Measurements from ENCODE around the gene CEP85. TPM values are rescaled to one million over a fixed set of nuclear protein-coding genes. Genes with fewer than 3 reads are reported as not detected.

Gene CEP85
- total RNA-seq, 5 donors from 2014 or later (not counting 1 experiment from before 2014, with no cell fraction given): 14.2 to 28.5 (median 20.7) TPM

- DNase-seq: peak in 3 of 35 experiments; percentile 7 to 39 (median 10)
- Histone ChIP-seq H3K27ac (ENCODE audit: low read length) (no peak within 1 kb of the TSS), H3K4me1 (ENCODE audit: control insufficient read depth in 1 of 2, extremely low read depth in 1 of 2, insufficient read depth in 2 of 2, low read length in 2 of 2) (peaks cover 0 to 7% of the 10 kb centered on the region in 2 experiments), H3K9me3 (no peaks in the 10 kb centered on the region), H3K27me3 (replicated peaks in 1 of 2; ENCODE audit: control insufficient read depth in 2 of 2, extremely low read depth in 1 of 2, insufficient read depth in 2 of 2, low read length in 1 of 2) (peaks cover 0 to 2% of the 10 kb centered on the region in 2 experiments), H3K4me3 (ENCODE audit: control insufficient read depth in 1 of 2, extremely low read depth in 1 of 2, low read length in 1 of 2) (no peak within 1 kb of the TSS), H3K36me3 (ENCODE audit: control insufficient read depth in 2 of 2, extremely low read depth in 1 of 2, insufficient read depth in 1 of 2, low read length in 1 of 2) (peaks cover 0 to 2% of the 10 kb centered on the region in 2 donors)
- ATAC-seq (replicated peaks in 1 of 4): peak in 2 of 4 experiments; percentile 46 to 53
- peaks cover 0 to 2% of the 10 kb centered on the region in 2 donors for H3K27me3 Mint-ChIP-seq
- H3K4me1 Mint-ChIP-seq: peaks cover 0 to 15% (median 10%) of the 10 kb centered on the region in 3 donors
- no peaks in the 10 kb centered on the region for H3K36me3 Mint-ChIP-seq
- no peak within 1 kb of the TSS for H3K27ac Mint-ChIP-seq
- CTCF ChIA-PET: interaction anchor here in 1 of 2 donors (0.6 kb wide), 1 partner anchor 130 kb away, joined by 4 read pairs; no protein-coding TSS in a partner anchor
- WGBS (ENCODE audit: insufficient coverage): 76% methylated on average over 11 of the region's 16 CpGs
- POLR2A ChIA-PET: no interaction called here
- H3K9me3 Mint-ChIP-seq: no peaks in the 10 kb centered on the region
- H3K4me3 Mint-ChIP-seq: no peak within 1 kb of the TSS
Measured at GRCh38 chr1:26190373-26190987, 43.5 kb upstream of the CEP85 start, which contains the start of gene CATSPER4. CATSPER4 (plus strand) TSS chr1:26190602; CDS start chr1:26190628, 26 bp downstream.

GRCh38 chr1:26191739-26192138 lies 42.3 kb upstream of the CEP85 start:
- 0% methylated on average over 3 of the region's 3 CpGs for WGBS (ENCODE audit: insufficient coverage)

GRCh38 chr1:26195805-26196204 lies 38.2 kb upstream of the CEP85 start:
- ChIA-PET POLR2A (no interaction called here), CTCF (interaction anchor here in 1 of 2 donors (0.7 to 0.9 kb wide), 2 partner anchors 39 to 112 kb away, joined by 4 to 8 read pairs; partner anchors contain the start of gene CEP85)
- ATAC-seq (replicated peaks in 1 of 4) (no peak), DNase-seq (no peak)
- Histone ChIP-seq H3K4me1 (ENCODE audit: control insufficient read depth in 1 of 2, extremely low read depth in 1 of 2, insufficient read depth in 2 of 2, low read length in 2 of 2) (peaks cover 0 to 13% of the 10 kb centered on the region in 2 experiments), H3K9me3 (no peaks in the 10 kb centered on the region), H3K36me3 (ENCODE audit: control insufficient read depth in 2 of 2, extremely low read depth in 1 of 2, insufficient read depth in 1 of 2, low read length in 1 of 2) (no peaks in the 10 kb centered on the region), H3K4me3 (ENCODE audit: control insufficient read depth in 1 of 2, extremely low read depth in 1 of 2, low read length in 1 of 2) (no peak overlapping the region), H3K27me3 (replicated peaks in 1 of 2; ENCODE audit: control insufficient read depth in 2 of 2, extremely low read depth in 1 of 2, insufficient read depth in 2 of 2, low read length in 1 of 2) (peaks cover 0 to 16% of the 10 kb centered on the region in 2 experiments), H3K27ac (ENCODE audit: low read length) (no peak overlapping the region)
- H3K27ac Mint-ChIP-seq: no peak overlapping the region
- H3K27me3 Mint-ChIP-seq: peaks cover 0 to 2% of the 10 kb centered on the region in 2 donors
- H3K4me1 Mint-ChIP-seq: peaks cover under 1 to 23% (median 21%) of the 10 kb centered on the region in 3 donors
- H3K4me3 Mint-ChIP-seq: no peak overlapping the region
- no peaks in the 10 kb centered on the region for H3K9me3 Mint-ChIP-seq
- H3K36me3 Mint-ChIP-seq: no peaks in the 10 kb centered on the region
- no CpG with 5 or more reads among the region's 3 CpGs for WGBS (ENCODE audit: insufficient coverage)

More at GRCh38 chr1:26191739-26192138, 42.3 kb upstream of the CEP85 start:
- Mint-ChIP-seq H3K36me3 (no peaks in the 10 kb centered on the region), H3K27ac (peak overlapping the region in 1 of 2 donors; percentile 6), H3K4me1 (peaks cover 0 to 15% (median 10%) of the 10 kb centered on the region in 3 donors), H3K27me3 (peaks cover 0 to 2% of the 10 kb centered on the region in 2 donors), H3K4me3 (no peak overlapping the region), H3K9me3 (no peaks in the 10 kb centered on the region)
- Histone ChIP-seq H3K27me3 (replicated peaks in 1 of 2; ENCODE audit: control insufficient read depth in 2 of 2, extremely low read depth in 1 of 2, insufficient read depth in 2 of 2, low read length in 1 of 2) (peaks cover 0 to 2% of the 10 kb centered on the region in 2 experiments), H3K36me3 (ENCODE audit: control insufficient read depth in 2 of 2, extremely low read depth in 1 of 2, insufficient read depth in 1 of 2, low read length in 1 of 2) (no peaks in the 10 kb centered on the region), H3K9me3 (no peaks in the 10 kb centered on the region), H3K4me3 (ENCODE audit: control insufficient read depth in 1 of 2, extremely low read depth in 1 of 2, low read length in 1 of 2) (no peak overlapping the region), H3K27ac (ENCODE audit: low read length) (no peak overlapping the region), H3K4me1 (ENCODE audit: control insufficient read depth in 1 of 2, extremely low read depth in 1 of 2, insufficient read depth in 2 of 2, low read length in 2 of 2) (peaks cover 0 to 7% of the 10 kb centered on the region in 2 experiments)
- ATAC-seq (replicated peaks in 1 of 4) (no peak), DNase-seq (no peak)
- ChIA-PET CTCF (interaction anchor here in 1 of 2 donors (0.6 to 0.7 kb wide), 2 partner anchors 127 to 834 kb away, joined by 3 to 5 read pairs; no protein-coding TSS in a partner anchor), POLR2A (interaction anchor here in 1 of 2 donors (0.7 kb wide), 1 partner anchor 19 kb away, joined by 3 read pairs; no protein-coding TSS in a partner anchor)

DNA sequence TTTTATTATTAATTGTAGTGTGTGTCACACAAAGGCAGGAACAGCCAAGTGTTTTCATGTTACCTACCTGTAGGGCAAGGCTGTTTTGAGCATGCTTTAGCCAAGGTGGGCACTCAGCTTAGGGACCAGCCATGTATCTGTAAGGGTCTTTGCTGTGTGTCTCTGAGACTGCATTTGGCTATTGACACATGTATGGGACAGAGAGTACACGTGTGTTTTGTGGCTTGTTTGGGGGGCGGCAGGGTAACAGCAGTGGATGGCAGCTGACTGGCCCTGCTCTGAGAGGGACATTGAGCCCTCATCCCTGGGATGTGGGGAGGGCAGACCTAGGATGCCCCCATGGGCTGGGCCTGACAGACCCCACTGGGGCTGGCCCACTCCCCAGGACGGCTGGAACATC lies 36.7 kb upstream of the CEP85 start:
- ChIA-PET CTCF (no interaction called here), POLR2A (no interaction called here)
- no peak for DNase-seq
- no peaks in the 10 kb centered on the region for H3K36me3 ChIP-seq (ENCODE audit: control insufficient read depth in 2 of 2, extremely low read depth in 1 of 2, insufficient read depth in 1 of 2, low read length in 1 of 2)
- peaks cover 0 to 16% of the 10 kb centered on the region in 2 experiments for H3K27me3 ChIP-seq (replicated peaks in 1 of 2; ENCODE audit: control insufficient read depth in 2 of 2, extremely low read depth in 1 of 2, insufficient read depth in 2 of 2, low read length in 1 of 2)
- peaks cover 15 to 31% (median 23%) of the 10 kb centered on the region in 3 donors for H3K4me1 Mint-ChIP-seq
- no peak overlapping the region for H3K27ac Mint-ChIP-seq
- no peak overlapping the region for H3K4me3 ChIP-seq (ENCODE audit: control insufficient read depth in 1 of 2, extremely low read depth in 1 of 2, low read length in 1 of 2)
- peaks cover under 1 to 21% of the 10 kb centered on the region in 2 experiments for H3K4me1 ChIP-seq (ENCODE audit: control insufficient read depth in 1 of 2, extremely low read depth in 1 of 2, insufficient read depth in 2 of 2, low read length in 2 of 2)
- no peaks in the 10 kb centered on the region for H3K9me3 ChIP-seq
- H3K9me3 Mint-ChIP-seq: no peaks in the 10 kb centered on the region
- no peak overlapping the region for H3K27ac ChIP-seq (ENCODE audit: low read length)
- 94% methylated on average over 2 of the region's 3 CpGs for WGBS (ENCODE audit: insufficient coverage)
- no peaks in the 10 kb centered on the region for H3K36me3 Mint-ChIP-seq
- H3K4me3 Mint-ChIP-seq: no peak overlapping the region
- ATAC-seq (replicated peaks in 1 of 4): no peak
- H3K27me3 Mint-ChIP-seq: peaks cover 0 to 2% of the 10 kb centered on the region in 2 donors

DNA sequence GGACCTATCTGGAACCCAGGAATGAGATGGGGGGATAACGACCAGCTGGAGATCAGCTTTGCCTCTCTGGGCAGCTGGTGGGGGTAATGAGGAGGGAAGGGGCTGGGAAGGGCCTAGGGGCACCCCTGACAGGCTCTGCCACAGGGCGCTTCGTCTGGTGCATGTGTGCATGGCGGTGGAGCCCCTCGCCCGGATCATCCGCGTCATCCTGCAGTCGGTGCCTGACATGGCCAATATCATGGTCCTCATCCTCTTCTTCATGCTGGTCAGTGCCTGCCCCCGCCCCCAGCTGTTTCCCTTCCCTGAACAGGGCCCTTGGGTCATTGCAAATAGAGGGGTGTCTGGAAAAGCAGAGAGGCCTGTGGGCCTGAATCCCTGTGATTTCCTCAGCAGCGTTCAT lies 36.2 kb upstream of the CEP85 start:
- ATAC-seq (replicated peaks in 1 of 4): no peak
- H3K4me3 Mint-ChIP-seq: no peak overlapping the region

GRCh38 chr1:26200413-26200812 lies 33.6 kb upstream of the CEP85 start:
- Histone ChIP-seq H3K4me3 (ENCODE audit: control insufficient read depth in 1 of 2, extremely low read depth in 1 of 2, low read length in 1 of 2) (no peak overlapping the region), H3K4me1 (ENCODE audit: control insufficient read depth in 1 of 2, extremely low read depth in 1 of 2, insufficient read depth in 2 of 2, low read length in 2 of 2) (peaks cover 4 to 30% of the 10 kb centered on the region in 2 experiments), H3K36me3 (ENCODE audit: control insufficient read depth in 2 of 2, extremely low read depth in 1 of 2, insufficient read depth in 1 of 2, low read length in 1 of 2) (no peaks in the 10 kb centered on the region), H3K9me3 (no peaks in the 10 kb centered on the region), H3K27me3 (replicated peaks in 1 of 2; ENCODE audit: control insufficient read depth in 2 of 2, extremely low read depth in 1 of 2, insufficient read depth in 2 of 2, low read length in 1 of 2) (peaks cover 0 to 22% of the 10 kb centered on the region in 2 experiments), H3K27ac (ENCODE audit: low read length) (no peak overlapping the region)
- Mint-ChIP-seq H3K9me3 (no peaks in the 10 kb centered on the region), H3K27ac (peak overlapping the region; percentile 84 to 92), H3K36me3 (no peaks in the 10 kb centered on the region), H3K4me3 (no peak overlapping the region), H3K27me3 (no peaks in the 10 kb centered on the region), H3K4me1 (peaks cover 30 to 45% (median 41%) of the 10 kb centered on the region in 3 donors)
- CTCF ChIA-PET: no interaction called here
- 96% methylated on average over 2 of the region's 5 CpGs for WGBS (ENCODE audit: insufficient coverage)
- no peak for DNase-seq
- POLR2A ChIA-PET: no interaction called here
- no peak for ATAC-seq (replicated peaks in 1 of 4)

More for the DNA sequence above, 36.2 kb upstream of the CEP85 start:
- CTCF ChIA-PET: no interaction called here
- H3K36me3 ChIP-seq (ENCODE audit: control insufficient read depth in 2 of 2, extremely low read depth in 1 of 2, insufficient read depth in 1 of 2, low read length in 1 of 2): no peaks in the 10 kb centered on the region
- Mint-ChIP-seq H3K27ac (no peak overlapping the region), H3K36me3 (no peaks in the 10 kb centered on the region), H3K4me1 (peaks cover 20 to 36% (median 28%) of the 10 kb centered on the region in 3 donors), H3K27me3 (peaks cover 0 to 2% of the 10 kb centered on the region in 2 donors), H3K9me3 (no peaks in the 10 kb centered on the region)
- DNase-seq: no peak
- peaks cover 4 to 26% of the 10 kb centered on the region in 2 experiments for H3K4me1 ChIP-seq (ENCODE audit: control insufficient read depth in 1 of 2, extremely low read depth in 1 of 2, insufficient read depth in 2 of 2, low read length in 2 of 2)
- peaks cover 0 to 16% of the 10 kb centered on the region in 2 experiments for H3K27me3 ChIP-seq (replicated peaks in 1 of 2; ENCODE audit: control insufficient read depth in 2 of 2, extremely low read depth in 1 of 2, insufficient read depth in 2 of 2, low read length in 1 of 2)
- H3K27ac ChIP-seq (ENCODE audit: low read length): no peak overlapping the region
- H3K4me3 ChIP-seq (ENCODE audit: control insufficient read depth in 1 of 2, extremely low read depth in 1 of 2, low read length in 1 of 2): no peak overlapping the region
- POLR2A ChIA-PET: no interaction called here
- 91% methylated on average over 10 of the region's 11 CpGs for WGBS (ENCODE audit: insufficient coverage)
- no peaks in the 10 kb centered on the region for H3K9me3 ChIP-seq

All from T-cell (primary cell).